DOHH2 (cell line): ENCODE data around the gene TIGIT.

Experiments used
- H3F3A ChIP-seq: fragments of 200-600 bp; sonication (generic), shearing (Covaris generic); 2 replicates; pipeline ENCODE4 v1.6.0; 2016; ENCODE audit warnings: antibody characterized with exemption, mild to moderate bottlenecking; ENCODE audit not compliant: control insufficient read depth, insufficient read depth
- H3K27ac ChIP-seq: fragments of 200-600 bp; sonication (generic); 2 replicates; pipeline ENCODE4 v1.5.1; 2014; ENCODE audit warnings: low read depth, mild to moderate bottlenecking, low read length, moderate library complexity
- H3K27me3 ChIP-seq: fragments of 200-600 bp; sonication (generic); 2 replicates; pipeline ENCODE4 v1.6.1; 2014; ENCODE audit warnings: mild to moderate bottlenecking, low read length, mixed read lengths; ENCODE audit not compliant: control insufficient read depth
- H3K36me3 ChIP-seq: fragments of 200-600 bp; sonication (generic); 2 replicates; pipeline ENCODE4 v1.6.1; 2014; ENCODE audit warnings: mild to moderate bottlenecking, low read length, moderate library complexity, mixed read lengths; ENCODE audit not compliant: control insufficient read depth
- H3K4me1 ChIP-seq: fragments of 200-600 bp; sonication (generic); 2 replicates; pipeline ENCODE4 v1.6.1; 2014; ENCODE audit warnings: mild to moderate bottlenecking, low read length, mixed read lengths; ENCODE audit not compliant: control insufficient read depth
- H3K4me2 ChIP-seq: fragments of 200-600 bp; sonication (generic); 2 replicates; pipeline ENCODE4 v1.6.0; 2014; ENCODE audit warnings: mild to moderate bottlenecking, low read length, moderate library complexity
- H3K4me3 ChIP-seq: fragments of 200-600 bp; sonication (generic); 2 replicates; pipeline ENCODE4 v1.5.1; 2014; ENCODE audit warnings: mild to moderate bottlenecking, low read length, mixed read lengths
- H3K79me2 ChIP-seq: fragments of 200-600 bp; sonication (generic); 2 replicates; pipeline ENCODE4 v1.6.1; 2014; ENCODE audit warnings: mild to moderate bottlenecking, low read length, mixed read lengths; ENCODE audit not compliant: control insufficient read depth
- H3K9me2 ChIP-seq: fragments of 200-600 bp; sonication (generic); replicated peaks from 2 replicates; pipeline ENCODE4 v1.6.1; 2014; ENCODE audit warnings: mild to moderate bottlenecking, low read length, mixed read lengths; ENCODE audit not compliant: control insufficient read depth
- H3K9me3 ChIP-seq: fragments of 200-600 bp; sonication (generic); 2 replicates; pipeline ENCODE4 v1.6.1; 2014; ENCODE audit warnings: antibody characterized with exemption, low read length, mixed read lengths; ENCODE audit not compliant: control insufficient read depth, insufficient read depth
- H4K20me1 ChIP-seq: fragments of 200-600 bp; sonication (generic); 2 replicates; pipeline ENCODE4 v1.6.0; 2014; ENCODE audit warnings: low read depth, mild to moderate bottlenecking, antibody characterized with exemption, low read length, moderate library complexity; ENCODE audit not compliant: control insufficient read depth, insufficient read depth
- EZH2phosphoT487 ChIP-seq: fragments of 200-600 bp; sonication (generic); IDR thresholded peaks from 2 replicates; pipeline ENCODE4 v1.6.1; 2017; ENCODE audit warnings: borderline replicate concordance, mild to moderate bottlenecking, antibody characterized with exemption, low read length, moderate library complexity, mixed read lengths
- TF ChIP-seq, protein P1 (sequence below): fragments of 200-600 bp; sonication (generic); IDR thresholded peaks from one replicate; pipeline ENCODE4 v1.5.1; 2014; ENCODE audit warnings: antibody characterized with exemption, mild to moderate bottlenecking, low read depth, low read length; ENCODE audit not compliant: poor library complexity, severe bottlenecking

The TIGIT gene

DNA sequence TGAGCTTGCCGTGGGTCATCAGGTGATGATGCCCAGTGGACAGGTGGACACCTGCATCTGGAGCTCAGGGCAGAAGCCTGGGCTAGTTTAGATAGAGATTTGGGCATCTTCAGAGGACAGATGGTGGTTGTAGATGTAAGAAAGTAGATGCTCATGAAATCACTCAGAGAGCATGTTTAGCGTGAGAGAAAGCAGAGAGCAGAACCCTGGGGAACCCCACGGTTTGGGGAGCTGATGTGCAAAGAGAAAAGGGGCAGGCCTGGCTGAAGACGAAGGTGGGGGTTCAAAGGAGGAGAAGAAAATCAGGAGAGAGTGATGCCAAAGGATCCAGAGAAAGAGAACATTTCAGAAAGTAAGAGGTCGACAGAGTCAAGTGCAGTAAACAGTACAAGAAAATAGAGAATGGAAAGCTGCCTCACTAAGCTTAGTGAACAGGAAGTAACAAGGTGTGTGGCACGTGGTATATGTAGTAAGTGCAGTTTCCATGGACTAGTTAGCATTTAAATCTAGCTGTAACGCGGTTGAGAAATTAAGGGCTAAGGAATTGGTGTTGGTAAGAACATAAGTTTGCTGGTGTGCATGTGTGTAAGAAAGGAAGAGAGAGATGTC is 13.5 kb downstream of the TIGIT start:
- Histone ChIP-seq H4K20me1 (no peaks in the 10 kb centered on the region), H3K9me2 (no peaks in the 10 kb centered on the region), H3K27me3 (no peaks in the 10 kb centered on the region), H3K4me3 (no peak overlapping the region), H3K27ac (no peak overlapping the region), H3K9me3 (no peaks in the 10 kb centered on the region), H3K4me2 (no peak overlapping the region), H3K79me2 (no peaks in the 10 kb centered on the region), H3K36me3 (no peaks in the 10 kb centered on the region), H3F3A (no peaks in the 10 kb centered on the region), H3K4me1 (peaks cover 20% of the 10 kb centered on the region)
- TF ChIP-seq, protein P1, sequence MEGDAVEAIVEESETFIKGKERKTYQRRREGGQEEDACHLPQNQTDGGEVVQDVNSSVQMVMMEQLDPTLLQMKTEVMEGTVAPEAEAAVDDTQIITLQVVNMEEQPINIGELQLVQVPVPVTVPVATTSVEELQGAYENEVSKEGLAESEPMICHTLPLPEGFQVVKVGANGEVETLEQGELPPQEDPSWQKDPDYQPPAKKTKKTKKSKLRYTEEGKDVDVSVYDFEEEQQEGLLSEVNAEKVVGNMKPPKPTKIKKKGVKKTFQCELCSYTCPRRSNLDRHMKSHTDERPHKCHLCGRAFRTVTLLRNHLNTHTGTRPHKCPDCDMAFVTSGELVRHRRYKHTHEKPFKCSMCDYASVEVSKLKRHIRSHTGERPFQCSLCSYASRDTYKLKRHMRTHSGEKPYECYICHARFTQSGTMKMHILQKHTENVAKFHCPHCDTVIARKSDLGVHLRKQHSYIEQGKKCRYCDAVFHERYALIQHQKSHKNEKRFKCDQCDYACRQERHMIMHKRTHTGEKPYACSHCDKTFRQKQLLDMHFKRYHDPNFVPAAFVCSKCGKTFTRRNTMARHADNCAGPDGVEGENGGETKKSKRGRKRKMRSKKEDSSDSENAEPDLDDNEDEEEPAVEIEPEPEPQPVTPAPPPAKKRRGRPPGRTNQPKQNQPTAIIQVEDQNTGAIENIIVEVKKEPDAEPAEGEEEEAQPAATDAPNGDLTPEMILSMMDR, result no peak
- TF ChIP-seq EZH2phosphoT487, result no peak

DNA sequence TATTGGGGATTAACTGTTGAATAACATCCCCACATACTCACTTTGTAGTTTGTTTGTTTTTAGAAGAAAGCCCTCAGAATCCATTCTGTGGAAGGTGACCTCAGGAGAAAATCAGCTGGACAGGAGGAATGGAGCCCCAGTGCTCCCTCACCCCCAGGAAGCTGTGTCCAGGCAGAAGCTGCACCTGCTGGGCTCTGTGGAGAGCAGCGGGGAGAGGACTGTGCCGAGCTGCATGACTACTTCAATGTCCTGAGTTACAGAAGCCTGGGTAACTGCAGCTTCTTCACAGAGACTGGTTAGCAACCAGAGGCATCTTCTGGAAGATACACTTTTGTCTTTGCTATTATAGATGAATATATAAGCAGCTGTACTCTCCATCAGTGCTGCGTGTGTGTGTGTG is 14.0 kb downstream of the TIGIT start:
- no peak overlapping the region for H3K4me2 ChIP-seq
- H3K36me3 ChIP-seq, result no peaks in the 10 kb centered on the region
- no peaks in the 10 kb centered on the region for H3F3A ChIP-seq
- no peaks in the 10 kb centered on the region for H3K27me3 ChIP-seq
- no peak for TF ChIP-seq EZH2phosphoT487
- TF ChIP-seq, protein P1, result no peak
- H4K20me1 ChIP-seq, result no peaks in the 10 kb centered on the region
- H3K9me2 ChIP-seq, result no peaks in the 10 kb centered on the region
- no peaks in the 10 kb centered on the region for H3K79me2 ChIP-seq
- H3K27ac ChIP-seq, result no peak overlapping the region
- H3K9me3 ChIP-seq, result no peaks in the 10 kb centered on the region
- H3K4me3 ChIP-seq, result no peak overlapping the region
- H3K4me1 ChIP-seq, result peaks cover 20% of the 10 kb centered on the region

DNA sequence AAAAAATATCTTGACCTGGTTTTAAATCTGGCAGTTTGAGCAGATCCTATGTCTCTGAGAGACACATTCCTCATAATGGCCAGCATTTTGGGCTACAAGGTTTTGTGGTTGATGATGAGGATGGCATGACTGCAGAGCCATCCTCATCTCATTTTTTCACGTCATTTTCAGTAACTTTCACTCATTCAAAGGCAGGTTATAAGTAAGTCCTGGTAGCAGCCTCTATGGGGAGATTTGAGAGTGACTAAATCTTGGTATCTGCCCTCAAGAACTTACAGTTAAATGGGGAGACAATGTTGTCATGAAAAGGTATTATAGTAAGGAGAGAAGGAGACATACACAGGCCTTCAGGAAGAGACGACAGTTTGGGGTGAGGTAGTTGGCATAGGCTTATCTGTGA is 14.5 kb downstream of the TIGIT start:
- Histone ChIP-seq H3F3A (no peaks in the 10 kb centered on the region), H3K36me3 (no peaks in the 10 kb centered on the region), H3K4me1 (peaks cover 20% of the 10 kb centered on the region), H3K79me2 (no peaks in the 10 kb centered on the region), H3K4me2 (no peak overlapping the region), H3K27ac (no peak overlapping the region), H4K20me1 (no peaks in the 10 kb centered on the region), H3K27me3 (no peaks in the 10 kb centered on the region), H3K9me2 (no peaks in the 10 kb centered on the region), H3K9me3 (no peaks in the 10 kb centered on the region), H3K4me3 (no peak overlapping the region)
- TF ChIP-seq EZH2phosphoT487, result no peak
- TF ChIP-seq, protein P1, result no peak
